Omental fat pad (tissue), 4 donors: ENCODE results near the gene DDHD1. TPM values are rescaled to one million over a fixed set of nuclear protein-coding genes. Genes with fewer than 3 reads are reported as not detected.

Source experiments
- ATAC-seq: fragments of 150-250 bp; one replicate; pipeline ENCODE4 v1.9.1; 2016; ENCODE audit warnings: mild to moderate bottlenecking, moderate library complexity; ENCODE audit not compliant: low FRiP score
- DNase-seq: peaks from one replicate; pipeline ENCODE4 v3.0.0-alpha.2; 2019; ENCODE audit warnings: low spot score
- total RNA-seq, 4 donors: library from RNA; depleted of rRNA; stranded (reverse); fragments of >200 nt; gene quantifications; one replicate each; pipeline ENCODE4 v1.1.0, GENCODE V29; 2016
- TF ChIP-seq, protein P1 (sequence below), 3 donors: fragments of 450-650 bp; IDR thresholded peaks; one replicate each; pipeline ENCODE4 v1.5.1; 2016 to 2017; ENCODE audit warnings: antibody characterized with exemption in 3 of 3, mild to moderate bottlenecking in 3 of 3, moderate library complexity in 2 of 3

The DDHD1 gene
- 10 to 100 TPM; 13.7 to 26.3 (median 21.2) TPM for total RNA-seq

GRCh38 chr14:53152887-53153701 lies at the start of gene DDHD1:
DDHD1 (minus strand) TSS chr14:53153323; CDS start chr14:53153098, 225 bp downstream.
- DNase-seq, result peak; percentile 32
- peak; percentile 91 for ATAC-seq
- TF ChIP-seq, protein P1, sequence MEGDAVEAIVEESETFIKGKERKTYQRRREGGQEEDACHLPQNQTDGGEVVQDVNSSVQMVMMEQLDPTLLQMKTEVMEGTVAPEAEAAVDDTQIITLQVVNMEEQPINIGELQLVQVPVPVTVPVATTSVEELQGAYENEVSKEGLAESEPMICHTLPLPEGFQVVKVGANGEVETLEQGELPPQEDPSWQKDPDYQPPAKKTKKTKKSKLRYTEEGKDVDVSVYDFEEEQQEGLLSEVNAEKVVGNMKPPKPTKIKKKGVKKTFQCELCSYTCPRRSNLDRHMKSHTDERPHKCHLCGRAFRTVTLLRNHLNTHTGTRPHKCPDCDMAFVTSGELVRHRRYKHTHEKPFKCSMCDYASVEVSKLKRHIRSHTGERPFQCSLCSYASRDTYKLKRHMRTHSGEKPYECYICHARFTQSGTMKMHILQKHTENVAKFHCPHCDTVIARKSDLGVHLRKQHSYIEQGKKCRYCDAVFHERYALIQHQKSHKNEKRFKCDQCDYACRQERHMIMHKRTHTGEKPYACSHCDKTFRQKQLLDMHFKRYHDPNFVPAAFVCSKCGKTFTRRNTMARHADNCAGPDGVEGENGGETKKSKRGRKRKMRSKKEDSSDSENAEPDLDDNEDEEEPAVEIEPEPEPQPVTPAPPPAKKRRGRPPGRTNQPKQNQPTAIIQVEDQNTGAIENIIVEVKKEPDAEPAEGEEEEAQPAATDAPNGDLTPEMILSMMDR (IDR thresholded peaks at IDR 0.05), result no peak

GRCh38 chr14:53195949-53196348 lies 42.8 kb upstream of the DDHD1 start:
- ATAC-seq (no peak), DNase-seq (no peak)
- TF ChIP-seq, protein P1 (IDR thresholded peaks at IDR 0.05), result no peak

DNA sequence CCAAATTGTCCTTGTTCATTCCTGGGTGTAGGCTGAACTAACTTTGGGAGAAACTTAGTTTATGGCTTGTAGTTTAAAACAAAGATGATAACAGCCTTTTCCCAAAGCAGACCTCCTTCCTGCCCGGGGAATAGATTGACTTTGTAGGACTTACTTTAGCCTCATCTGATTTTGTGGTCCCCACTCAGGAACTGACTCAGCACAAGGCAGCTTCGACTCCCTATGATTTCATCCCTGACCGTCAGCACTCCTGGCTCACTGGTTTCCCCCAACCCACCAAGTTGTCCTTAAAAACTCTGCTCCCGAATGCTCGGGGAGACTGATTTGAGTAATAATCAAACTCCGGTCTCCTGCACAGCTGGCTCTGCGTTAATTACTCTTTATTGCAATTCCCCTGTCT lies 40.1 kb upstream of the DDHD1 start:
- DNase-seq (no peak), ATAC-seq (no peak)
- TF ChIP-seq, protein P1 (IDR thresholded peaks at IDR 0.05), result no peak

DNA sequence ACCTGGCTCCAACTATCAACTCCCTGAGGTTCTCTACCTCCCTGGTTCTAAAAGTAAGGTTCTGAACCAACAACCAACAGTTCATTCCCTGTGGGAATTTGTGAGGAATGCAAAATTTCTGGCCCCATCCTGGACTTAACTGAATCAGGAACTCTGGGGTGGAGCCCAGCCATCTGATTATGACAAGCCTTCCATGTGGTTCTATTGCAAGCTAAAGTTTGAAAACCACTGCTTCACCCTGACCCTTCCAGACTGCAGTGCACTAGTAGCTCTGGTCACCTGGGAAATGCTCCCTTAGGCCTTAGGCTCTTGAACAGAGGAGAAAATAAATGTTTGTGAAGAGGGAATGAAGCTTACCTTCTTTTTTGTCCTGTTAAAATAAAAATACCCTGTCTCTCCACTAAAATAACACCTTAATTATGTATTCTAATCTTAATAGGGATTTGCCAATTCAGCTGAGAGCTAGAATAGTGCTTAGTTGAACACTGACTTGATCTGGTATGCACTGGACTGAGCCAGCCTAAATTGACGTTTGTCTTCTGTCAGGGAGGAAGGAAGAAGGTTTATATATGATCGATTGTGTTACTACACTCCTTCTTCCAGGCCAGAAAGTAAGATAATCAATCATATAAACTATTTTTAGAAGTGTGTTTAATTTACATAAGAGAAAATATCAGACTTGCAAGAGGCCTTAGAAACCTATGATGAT lies 39.1 kb upstream of the DDHD1 start:
- DNase-seq, result no peak
- TF ChIP-seq, protein P1 (IDR thresholded peaks at IDR 0.05), result no peak
- no peak for ATAC-seq

DNA sequence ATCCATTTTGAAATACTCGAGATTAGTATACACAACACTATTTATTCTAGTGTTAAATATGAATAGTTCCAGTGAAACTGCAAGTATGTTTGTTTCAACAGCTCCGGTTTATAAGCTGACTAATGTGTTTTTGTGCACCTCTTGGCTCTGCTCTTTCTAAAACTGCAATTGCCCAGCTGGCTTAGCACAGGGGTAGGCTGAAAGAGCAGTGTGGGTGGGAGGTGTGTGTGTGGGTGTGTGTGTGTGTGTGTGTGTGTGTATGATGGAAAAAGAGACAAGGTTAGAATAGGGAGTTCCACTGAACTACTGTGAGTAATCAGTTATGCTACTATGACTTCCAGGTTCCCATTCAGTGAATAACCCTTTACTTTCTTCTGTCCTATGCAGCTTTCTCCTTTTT lies 37.8 kb upstream of the DDHD1 start:
- TF ChIP-seq, protein P1 (IDR thresholded peaks at IDR 0.05), result no peak
- DNase-seq, result no peak
- ATAC-seq, result peak; percentile 85

DNA sequence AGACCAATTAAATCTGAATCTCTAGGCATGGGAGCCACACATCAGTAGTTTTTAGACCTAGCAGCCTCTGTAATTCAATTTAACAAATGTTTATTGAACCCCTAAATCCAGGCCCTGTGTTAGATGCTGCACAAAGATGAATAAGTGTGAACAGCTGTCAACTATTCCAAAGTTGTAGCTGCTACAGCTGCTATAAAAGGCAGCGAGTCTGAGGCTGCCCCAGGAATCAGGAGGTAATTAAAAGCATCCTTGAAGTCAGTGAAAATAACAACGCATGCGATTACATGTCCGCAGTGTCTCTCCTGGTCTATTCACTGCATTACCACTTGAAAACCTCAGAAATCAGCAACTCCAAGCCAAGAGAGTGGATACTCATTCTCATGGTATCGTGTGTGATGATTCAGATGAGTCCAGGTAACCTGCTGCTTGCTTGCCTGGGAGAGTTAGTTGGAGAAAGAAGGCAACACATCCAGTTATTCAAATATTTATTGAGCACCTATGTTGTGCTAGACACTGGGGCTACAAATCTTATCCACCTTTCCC lies 34.9 kb upstream of the DDHD1 start:
- no peak for ATAC-seq
- TF ChIP-seq, protein P1 (IDR thresholded peaks at IDR 0.05), result no peak
- DNase-seq, result no peak
